ENCODE results near the gene OR7E24.
A peak's percentile ranks its signal among the peaks of the same experiment; 100 is the strongest.
"Not testable (repeated sequence)": the region's sequence is repeated elsewhere in the genome, so short reads cannot be mapped to it uniquely, and the experiment has no call there.

OR7E24 gene

DNA sequence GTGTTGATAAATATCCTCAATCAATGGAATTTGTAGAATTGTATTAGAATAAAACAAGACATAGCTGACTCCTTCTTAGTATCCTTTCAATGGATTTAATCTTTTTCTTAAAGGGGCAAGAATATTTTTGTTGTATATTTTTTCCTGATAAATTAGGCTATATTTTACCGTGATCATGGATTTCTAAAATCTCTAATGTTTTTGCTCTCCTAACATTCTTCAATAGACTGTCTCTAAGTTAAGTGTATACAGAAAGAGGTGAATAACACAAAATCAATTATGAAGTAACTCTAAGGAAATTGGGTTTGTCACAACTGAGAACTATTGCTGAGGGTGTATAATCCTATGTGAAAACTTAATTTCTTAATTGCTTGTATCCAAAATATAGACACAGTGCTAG is at the start of gene OR7E24:
TSS of gene OR7E24 (plus strand) at position 301 of the 400 bp plus-strand sequence. CDS start 114 bp downstream, outside the sequence.
- no peak within 1 kb of the TSS for H3K27ac ChIP-seq (ENCODE audit: low read depth in 2 of 2, low read length in 2 of 2)
- no peaks in the 10 kb centered on the region for H3K4me1 ChIP-seq (ENCODE audit: control insufficient read depth in 2 of 2, insufficient read depth in 2 of 2, low read length in 2 of 2)
- H3K4me3 ChIP-seq (ENCODE audit: low read length in 2 of 2): no peak within 1 kb of the TSS
- no peaks in the 10 kb centered on the region for H3K9me3 ChIP-seq (ENCODE audit: control insufficient read depth in 2 of 2, low read length in 2 of 2)
- H3K9ac ChIP-seq (ENCODE audit: low read depth in 1 of 2, low read length in 2 of 2): no peak within 1 kb of the TSS
- no peaks in the 10 kb centered on the region for H3K27me3 ChIP-seq (ENCODE audit: control insufficient read depth in 2 of 2, insufficient read depth in 2 of 2, low read length in 2 of 2)
- no peaks in the 10 kb centered on the region for H3K36me3 ChIP-seq (ENCODE audit: control insufficient read depth in 2 of 2, insufficient read depth in 2 of 2, low read length in 2 of 2)

DNA sequence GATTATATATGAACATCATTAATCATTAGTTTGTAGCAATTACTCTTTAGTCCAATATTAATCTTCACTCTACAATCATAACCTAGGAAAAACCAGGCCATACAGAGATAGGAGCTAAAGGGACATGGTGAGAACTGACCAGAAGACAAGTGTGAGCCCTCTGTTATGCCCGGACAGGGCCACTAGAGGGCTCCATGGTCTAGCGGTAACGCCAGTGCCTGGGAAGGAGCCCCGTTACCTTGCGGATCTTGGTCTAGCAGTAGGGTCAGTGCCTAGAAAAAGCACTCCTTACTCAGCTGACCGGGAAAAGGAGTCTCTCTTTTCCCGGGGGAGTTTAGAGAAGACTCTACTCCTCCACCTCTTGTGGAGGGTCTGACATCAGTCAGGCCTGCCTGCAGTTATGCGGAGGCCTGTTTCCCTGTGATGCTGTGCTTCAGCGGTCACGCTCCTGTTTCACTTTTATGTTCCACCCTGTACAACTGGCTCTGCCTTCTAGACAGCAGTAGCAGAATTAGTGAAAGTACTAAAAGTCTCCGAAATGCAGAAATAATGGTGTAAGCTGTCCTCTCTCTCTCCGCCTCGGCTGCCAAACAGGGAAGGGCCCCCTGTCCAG is 45.1 kb upstream of the OR7E24 start:
- Histone ChIP-seq H3K9me3 (ENCODE audit: control insufficient read depth in 2 of 2, low read length in 2 of 2) (no peaks in the 10 kb centered on the region), H3K9ac (ENCODE audit: low read depth in 1 of 2, low read length in 2 of 2) (no peak overlapping the region), H3K27me3 (ENCODE audit: control insufficient read depth in 2 of 2, insufficient read depth in 2 of 2, low read length in 2 of 2) (no peaks in the 10 kb centered on the region), H3K4me3 (ENCODE audit: low read length in 2 of 2) (peak overlapping the region in 1 of 2 donors; percentile 65), H3K4me1 (ENCODE audit: control insufficient read depth in 2 of 2, insufficient read depth in 2 of 2, low read length in 2 of 2) (no peaks in the 10 kb centered on the region), H3K27ac (ENCODE audit: low read depth in 2 of 2, low read length in 2 of 2) (no peak overlapping the region), H3K36me3 (ENCODE audit: control insufficient read depth in 2 of 2, insufficient read depth in 2 of 2, low read length in 2 of 2) (no peaks in the 10 kb centered on the region)

DNA sequence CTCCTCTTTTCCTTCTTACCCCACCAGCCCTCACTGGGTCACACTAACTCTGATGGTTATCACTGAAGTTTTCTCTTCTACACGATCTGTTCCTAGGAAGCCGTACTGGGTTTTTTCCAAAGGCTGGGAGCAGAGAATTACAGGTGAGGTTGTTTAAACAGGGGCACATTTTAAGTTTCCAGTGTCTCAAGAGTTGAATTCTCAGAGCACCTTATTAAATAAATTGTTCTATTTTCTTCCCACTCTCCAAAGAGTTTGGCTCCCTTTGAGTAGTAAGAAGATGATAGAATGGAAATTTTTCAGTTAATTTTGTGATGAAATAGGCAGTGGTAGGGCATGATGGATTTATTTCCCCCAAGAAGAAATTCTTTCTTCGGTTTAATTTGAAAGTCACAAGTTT is 31.2 kb upstream of the OR7E24 start, which contains the start of gene OR7D4:
TSS of gene OR7D4 (minus strand) at position 101 of the 400 bp plus-strand sequence. CDS start 4,752 bp downstream, outside the sequence.
- Histone ChIP-seq H3K27ac (ENCODE audit: low read depth in 2 of 2, low read length in 2 of 2) (no peak within 1 kb of the TSS), H3K36me3 (ENCODE audit: control insufficient read depth in 2 of 2, insufficient read depth in 2 of 2, low read length in 2 of 2) (no peaks in the 10 kb centered on the region), H3K9ac (ENCODE audit: low read depth in 1 of 2, low read length in 2 of 2) (no peak within 1 kb of the TSS), H3K4me3 (ENCODE audit: low read length in 2 of 2) (no peak within 1 kb of the TSS), H3K4me1 (ENCODE audit: control insufficient read depth in 2 of 2, insufficient read depth in 2 of 2, low read length in 2 of 2) (no peaks in the 10 kb centered on the region), H3K9me3 (ENCODE audit: control insufficient read depth in 2 of 2, low read length in 2 of 2) (no peaks in the 10 kb centered on the region), H3K27me3 (ENCODE audit: control insufficient read depth in 2 of 2, insufficient read depth in 2 of 2, low read length in 2 of 2) (no peaks in the 10 kb centered on the region)

DNA sequence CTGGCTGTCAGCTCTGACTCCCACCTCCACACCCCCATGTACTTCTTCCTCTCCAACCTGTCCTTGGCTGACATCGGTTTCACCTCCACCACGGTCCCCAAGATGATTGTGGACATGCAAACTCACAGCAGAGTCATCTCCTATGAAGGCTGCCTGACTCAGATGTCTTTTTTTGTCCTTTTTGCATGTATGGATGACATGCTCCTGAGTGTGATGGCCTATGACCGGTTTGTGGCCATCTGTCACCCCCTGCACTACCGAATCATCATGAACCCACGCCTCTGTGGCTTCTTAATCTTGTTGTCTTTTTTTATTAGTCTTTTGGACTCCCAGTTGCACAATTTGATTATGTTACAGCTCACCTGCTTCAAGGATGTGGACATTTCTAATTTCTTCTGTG is 506 bp downstream of the OR7E24 start:
- Histone ChIP-seq H3K27ac (ENCODE audit: low read depth in 2 of 2, low read length in 2 of 2) (no peak overlapping the region), H3K4me3 (ENCODE audit: low read length in 2 of 2) (no peak overlapping the region), H3K27me3 (ENCODE audit: control insufficient read depth in 2 of 2, insufficient read depth in 2 of 2, low read length in 2 of 2) (no peaks in the 10 kb centered on the region), H3K36me3 (ENCODE audit: control insufficient read depth in 2 of 2, insufficient read depth in 2 of 2, low read length in 2 of 2) (no peaks in the 10 kb centered on the region), H3K9me3 (ENCODE audit: control insufficient read depth in 2 of 2, low read length in 2 of 2) (peaks cover 2 to 3% of the 10 kb centered on the region in 2 donors), H3K4me1 (ENCODE audit: control insufficient read depth in 2 of 2, insufficient read depth in 2 of 2, low read length in 2 of 2) (no peaks in the 10 kb centered on the region), H3K9ac (ENCODE audit: low read depth in 1 of 2, low read length in 2 of 2) (no peak overlapping the region)

DNA sequence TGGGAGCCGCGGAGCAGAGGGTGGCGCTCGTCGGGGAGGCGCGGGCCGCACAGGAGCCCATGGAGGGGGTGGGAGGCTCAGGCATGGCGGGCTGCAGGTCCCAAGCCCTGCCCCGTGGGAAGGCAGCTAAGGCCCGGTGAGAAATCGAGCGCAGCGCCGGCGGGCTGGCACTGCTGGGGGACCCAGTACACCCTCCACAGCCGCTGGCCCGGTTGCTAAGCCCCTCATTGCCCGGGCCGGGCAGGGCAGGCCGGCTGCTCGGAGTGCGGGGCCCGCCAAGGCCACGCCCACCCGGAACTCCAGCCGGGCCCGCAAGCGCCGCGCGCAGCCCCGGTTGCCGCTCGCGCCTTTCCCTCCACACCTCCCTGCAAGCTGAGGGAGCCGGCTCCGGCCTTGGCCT is 32.8 kb downstream of the OR7E24 start:
- not testable (repeated sequence) for H3K36me3 ChIP-seq (ENCODE audit: control insufficient read depth in 2 of 2, insufficient read depth in 2 of 2, low read length in 2 of 2); H3K27me3 ChIP-seq (ENCODE audit: control insufficient read depth in 2 of 2, insufficient read depth in 2 of 2, low read length in 2 of 2); H3K4me3 ChIP-seq (ENCODE audit: low read length in 2 of 2); H3K4me1 ChIP-seq (ENCODE audit: control insufficient read depth in 2 of 2, insufficient read depth in 2 of 2, low read length in 2 of 2); H3K9ac ChIP-seq (ENCODE audit: low read depth in 1 of 2, low read length in 2 of 2); H3K27ac ChIP-seq (ENCODE audit: low read depth in 2 of 2, low read length in 2 of 2); H3K9me3 ChIP-seq (ENCODE audit: control insufficient read depth in 2 of 2, low read length in 2 of 2)

DNA sequence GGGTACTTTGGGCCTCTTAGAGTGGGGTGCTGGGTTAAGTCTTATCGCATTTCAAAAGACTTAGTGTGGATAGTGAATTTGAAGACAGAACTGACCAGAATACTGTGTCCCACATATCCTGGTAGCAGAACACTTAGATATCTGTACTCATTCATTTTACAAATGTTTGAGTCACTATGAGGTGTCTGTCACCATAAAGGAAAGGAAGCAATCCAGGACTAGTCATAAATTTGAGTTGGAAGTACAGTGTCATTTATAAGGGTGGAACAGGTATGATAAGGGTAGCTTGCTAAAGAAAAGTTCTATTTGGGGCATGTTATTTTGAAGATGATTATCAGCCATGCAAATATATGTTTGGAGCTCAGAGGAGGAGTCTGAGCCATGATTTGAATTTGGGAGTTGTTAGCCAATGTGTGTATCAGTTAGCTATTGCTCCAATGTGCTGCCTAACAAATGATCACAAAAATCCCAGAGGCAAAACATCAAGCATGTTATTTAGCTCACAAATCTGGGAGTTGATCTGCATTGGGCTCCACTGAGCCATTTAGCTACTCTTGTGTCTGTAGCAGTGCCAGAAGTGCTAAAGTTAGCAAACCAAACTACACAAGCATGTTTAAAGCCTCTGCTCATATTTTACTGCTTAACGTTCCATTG is 38.6 kb downstream of the OR7E24 start:
- no peak overlapping the region for H3K4me3 ChIP-seq (ENCODE audit: low read length in 2 of 2)
- H3K9me3 ChIP-seq (ENCODE audit: control insufficient read depth in 2 of 2, low read length in 2 of 2): peaks cover 12 to 29% of the 10 kb centered on the region in 2 donors
- no peak overlapping the region for H3K9ac ChIP-seq (ENCODE audit: low read depth in 1 of 2, low read length in 2 of 2)
- peaks cover 0 to 7% of the 10 kb centered on the region in 2 donors for H3K36me3 ChIP-seq (ENCODE audit: control insufficient read depth in 2 of 2, insufficient read depth in 2 of 2, low read length in 2 of 2)
- no peaks in the 10 kb centered on the region for H3K4me1 ChIP-seq (ENCODE audit: control insufficient read depth in 2 of 2, insufficient read depth in 2 of 2, low read length in 2 of 2)
- no peaks in the 10 kb centered on the region for H3K27me3 ChIP-seq (ENCODE audit: control insufficient read depth in 2 of 2, insufficient read depth in 2 of 2, low read length in 2 of 2)
- no peak overlapping the region for H3K27ac ChIP-seq (ENCODE audit: low read depth in 2 of 2, low read length in 2 of 2)

DNA sequence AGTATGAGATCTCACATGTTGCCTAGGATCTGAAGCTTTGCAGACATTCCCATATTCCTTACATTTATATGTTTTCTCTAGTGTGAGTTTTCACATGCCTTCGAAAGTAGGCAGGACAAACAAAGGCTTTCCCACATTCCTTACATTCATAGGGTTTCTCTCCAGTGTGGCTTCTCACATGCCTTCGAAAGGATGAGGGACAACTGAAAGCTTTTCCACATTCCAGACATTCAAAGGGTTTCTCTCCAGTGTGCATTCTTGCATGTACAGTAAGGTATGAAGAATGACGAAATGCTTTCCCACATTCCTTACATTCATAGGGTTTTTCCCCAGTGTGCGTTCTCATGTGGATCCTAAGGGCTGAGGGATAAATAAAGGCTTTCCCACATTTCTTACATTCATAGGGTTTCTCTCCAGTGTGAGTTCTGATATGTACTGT is 44.7 kb downstream of the OR7E24 start:
- Histone ChIP-seq H3K9me3 (ENCODE audit: control insufficient read depth in 2 of 2, low read length in 2 of 2) (peaks cover 43 to 55% of the 10 kb centered on the region in 2 donors), H3K9ac (ENCODE audit: low read depth in 1 of 2, low read length in 2 of 2) (no peak overlapping the region), H3K4me1 (ENCODE audit: control insufficient read depth in 2 of 2, insufficient read depth in 2 of 2, low read length in 2 of 2) (no peaks in the 10 kb centered on the region), H3K36me3 (ENCODE audit: control insufficient read depth in 2 of 2, insufficient read depth in 2 of 2, low read length in 2 of 2) (peaks cover 28 to 40% of the 10 kb centered on the region in 2 donors), H3K27me3 (ENCODE audit: control insufficient read depth in 2 of 2, insufficient read depth in 2 of 2, low read length in 2 of 2) (no peaks in the 10 kb centered on the region), H3K27ac (ENCODE audit: low read depth in 2 of 2, low read length in 2 of 2) (no peak overlapping the region), H3K4me3 (ENCODE audit: low read length in 2 of 2) (peak overlapping the region in 1 of 2 donors; percentile 7)

DNA sequence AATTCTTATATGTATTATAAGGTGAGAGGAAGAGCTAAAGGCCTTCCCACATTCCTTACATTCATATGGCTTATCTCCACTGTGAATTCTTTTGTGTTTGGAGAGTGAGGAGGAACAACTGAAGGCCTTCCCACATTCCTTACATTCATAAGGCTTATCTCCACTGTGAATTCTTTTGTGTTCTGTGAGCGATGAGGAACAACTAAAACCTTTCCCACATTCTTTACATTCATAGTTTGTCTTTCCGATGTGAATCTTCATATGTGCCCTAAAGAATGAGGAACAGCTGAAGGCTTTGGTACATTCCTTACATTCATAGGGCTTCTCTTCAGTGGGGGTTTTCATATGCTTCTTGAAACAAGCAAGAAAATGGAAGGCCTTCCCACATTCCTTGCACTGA is 45.6 kb downstream of the OR7E24 start:
- Histone ChIP-seq H3K9me3 (ENCODE audit: control insufficient read depth in 2 of 2, low read length in 2 of 2) (peaks cover 49 to 55% of the 10 kb centered on the region in 2 donors), H3K9ac (ENCODE audit: low read depth in 1 of 2, low read length in 2 of 2) (no peak overlapping the region), H3K4me3 (ENCODE audit: low read length in 2 of 2) (peak overlapping the region in 1 of 2 donors; percentile 42), H3K27ac (ENCODE audit: low read depth in 2 of 2, low read length in 2 of 2) (no peak overlapping the region), H3K36me3 (ENCODE audit: control insufficient read depth in 2 of 2, insufficient read depth in 2 of 2, low read length in 2 of 2) (peaks cover 36 to 49% of the 10 kb centered on the region in 2 donors), H3K27me3 (ENCODE audit: control insufficient read depth in 2 of 2, insufficient read depth in 2 of 2, low read length in 2 of 2) (no peaks in the 10 kb centered on the region), H3K4me1 (ENCODE audit: control insufficient read depth in 2 of 2, insufficient read depth in 2 of 2, low read length in 2 of 2) (no peaks in the 10 kb centered on the region)

All from mucosa of rectum (tissue), 2 donors.